Breast epithelium (tissue), 3 donors: ENCODE results near the gene AHNAK.

ENCODE experiments used
- POLR2A ChIP-seq: fragments of 450-650 bp; IDR thresholded peaks from one replicate; pipeline ENCODE4 v1.6.1; 2016; ENCODE audit warnings: antibody characterized with exemption, mild to moderate bottlenecking, moderate library complexity
- POLR2AphosphoS5 ChIP-seq, 3 donors: sonication (generic); formaldehyde crosslinking; IDR thresholded peaks; one replicate each; pipeline ENCODE4 v1.6.1; 2017; ENCODE audit warnings: antibody characterized with exemption in 3 of 3
- TF ChIP-seq, protein P1 (sequence below), 3 donors: fragments of 450-650 bp; IDR thresholded peaks; one replicate each; pipeline ENCODE4 v1.5.1; 2016 to 2017; ENCODE audit warnings: antibody characterized with exemption in 3 of 3, mild to moderate bottlenecking in 3 of 3, moderate library complexity in 3 of 3

GRCh38 chr11:62501432-62501891 lies 45.1 kb downstream of the AHNAK start:
- TF ChIP-seq, protein P1, sequence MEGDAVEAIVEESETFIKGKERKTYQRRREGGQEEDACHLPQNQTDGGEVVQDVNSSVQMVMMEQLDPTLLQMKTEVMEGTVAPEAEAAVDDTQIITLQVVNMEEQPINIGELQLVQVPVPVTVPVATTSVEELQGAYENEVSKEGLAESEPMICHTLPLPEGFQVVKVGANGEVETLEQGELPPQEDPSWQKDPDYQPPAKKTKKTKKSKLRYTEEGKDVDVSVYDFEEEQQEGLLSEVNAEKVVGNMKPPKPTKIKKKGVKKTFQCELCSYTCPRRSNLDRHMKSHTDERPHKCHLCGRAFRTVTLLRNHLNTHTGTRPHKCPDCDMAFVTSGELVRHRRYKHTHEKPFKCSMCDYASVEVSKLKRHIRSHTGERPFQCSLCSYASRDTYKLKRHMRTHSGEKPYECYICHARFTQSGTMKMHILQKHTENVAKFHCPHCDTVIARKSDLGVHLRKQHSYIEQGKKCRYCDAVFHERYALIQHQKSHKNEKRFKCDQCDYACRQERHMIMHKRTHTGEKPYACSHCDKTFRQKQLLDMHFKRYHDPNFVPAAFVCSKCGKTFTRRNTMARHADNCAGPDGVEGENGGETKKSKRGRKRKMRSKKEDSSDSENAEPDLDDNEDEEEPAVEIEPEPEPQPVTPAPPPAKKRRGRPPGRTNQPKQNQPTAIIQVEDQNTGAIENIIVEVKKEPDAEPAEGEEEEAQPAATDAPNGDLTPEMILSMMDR (IDR thresholded peaks at IDR 0.05), result no peak
- TF ChIP-seq POLR2A, result no peak
- peak in 2 of 3 donors; percentile 27 to 38 for TF ChIP-seq POLR2AphosphoS5 (IDR thresholded peaks at IDR 0.05)
